Stomach (tissue), 9 donors: ENCODE data around the gene CRHR1. TPM values are rescaled to one million over a fixed set of nuclear protein-coding genes. Genes with fewer than 3 reads are reported as not detected.

Experiments used
- DNase-seq, 2 donors: peaks; one replicate each; pipeline versions ENCODE4 v3.0.0 to v3.0.0-alpha.2; 2013 to 2019
- H3K27ac ChIP-seq, 5 donors: fragments of 200-600 bp in 4 of 5; sonication (generic) in 4 of 5; one replicate each; pipeline ENCODE4 v1.5.1; 2013 to 2019; ENCODE audit warnings: mild to moderate bottlenecking in 1 of 5, moderate library complexity in 1 of 5
- H3K27me3 ChIP-seq, 3 donors: fragments of 200-600 bp; sonication (generic); one replicate each; pipeline ENCODE4 v1.5.1; 2017 to 2019; ENCODE audit warnings: mixed run types in 1 of 3
- H3K36me3 ChIP-seq, 4 donors: fragments of 200-600 bp; sonication (generic); 1 replicate in 3 of 4; 2 replicates in 1 of 4; pipeline ENCODE4 v1.5.1; 2016 to 2019
- H3K4me1 ChIP-seq, 4 donors: fragments of 200-600 bp; sonication (generic); one replicate each; pipeline ENCODE4 v1.5.1; 2016 to 2019
- H3K4me3 ChIP-seq, 4 donors: fragments of 200-600 bp; sonication (generic) in 3 of 4; one replicate each; pipeline ENCODE4 v1.5.1; 2016 to 2019; ENCODE audit warnings: mild to moderate bottlenecking in 1 of 4
- H3K9me3 ChIP-seq, 4 donors: fragments of 200-600 bp; sonication (generic); one replicate each; pipeline ENCODE4 v1.5.1; 2016 to 2019
- EP300 ChIP-seq: sonication (generic); formaldehyde crosslinking; IDR thresholded peaks from one replicate; pipeline ENCODE4 v1.6.1; 2017; ENCODE audit warnings: antibody characterized with exemption
- POLR2A ChIP-seq, 4 donors: fragments of 450-650 bp; IDR thresholded peaks; one replicate each; pipeline ENCODE4 v1.6.1; 2016; ENCODE audit warnings: antibody characterized with exemption in 4 of 4, control low read depth in 2 of 4, mild to moderate bottlenecking in 1 of 4, moderate library complexity in 1 of 4
- POLR2AphosphoS5 ChIP-seq, 3 donors: sonication (generic); formaldehyde crosslinking; IDR thresholded peaks; one replicate each; pipeline ENCODE4 v1.6.1; 2016; ENCODE audit warnings: antibody characterized with exemption in 3 of 3
- WGBS, 5 donors: extraction: QIAGEN DNeasy Blood & Tissue Kit in 3 of 5; methylation state at CpG; one replicate each; pipeline versions ENCODE4 v1.1.5 to v1.1.7; 2013 to 2018; 5-methylcytosine and 5-hydroxymethylcytosine counted together
- intact Hi-C: fragments of 100-400 bp; cut with DNase I; formaldehyde crosslinking; loops from one replicate; pipeline ENCODE4 v1.15.1; 2023; ENCODE audit warnings: low total_unique reads
- polyA plus RNA-seq, 3 donors: library from polyadenylated mRNA; stranded (reverse); fragments of 200-250 nt; gene quantifications; one replicate each; pipeline ENCODE4 v1.2.3, GENCODE V29; 2013
- total RNA-seq, 5 donors: library from RNA; depleted of rRNA; stranded (reverse); fragments of >200 nt; gene quantifications; one replicate each; pipeline versions ENCODE4 v1.1.0 to v1.2.3, GENCODE V29; 2014 to 2016
- TF ChIP-seq, protein P1 (sequence below), 7 experiments: fragments of 450-650 bp in 4 of 7; fragments of 200-600 bp in 3 of 7; sonication (generic) in 3 of 7; IDR thresholded peaks; one replicate each; pipeline ENCODE4 v1.5.1; 2016 to 2019; ENCODE audit warnings: antibody characterized with exemption in 7 of 7, control low read depth in 2 of 7, mild to moderate bottlenecking in 1 of 7
- donor health status: healthy with polysubstance abuse.
- donor health status: Bipolar disorder and iron deficiency.
- donor health status: healthy.

CRHR1 gene
- total and polyA plus RNA-seq, 8 donors, result not detected

DNA sequence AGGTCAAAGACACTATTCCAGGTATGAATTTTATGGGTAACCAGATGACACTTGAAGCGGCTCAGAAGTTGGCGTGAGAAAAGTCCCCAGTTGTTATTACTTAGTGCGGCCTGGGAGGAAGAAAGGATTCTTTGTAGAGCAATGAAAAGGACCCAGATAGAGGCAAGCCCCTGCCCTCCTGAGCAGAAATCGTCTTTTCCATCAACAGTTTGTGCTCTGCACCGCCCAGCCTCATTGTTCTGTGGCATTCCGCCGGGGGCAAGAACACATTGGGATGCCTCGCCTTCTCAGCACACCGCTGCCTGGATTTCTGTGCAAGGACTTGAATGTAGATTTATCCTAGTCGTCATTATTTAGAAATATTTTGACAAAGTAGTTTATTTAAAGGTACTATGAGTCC is 32.7 kb upstream of the CRHR1 start:
- Histone ChIP-seq H3K4me3 (no peak overlapping the region), H3K27ac (no peak overlapping the region), H3K9me3 (no peaks in the 10 kb centered on the region), H3K36me3 (no peaks in the 10 kb centered on the region), H3K4me1 (no peaks in the 10 kb centered on the region), H3K27me3 (peaks cover 0 to 89% (median 25%) of the 10 kb centered on the region in 3 donors)
- intact Hi-C loops, result no loop called here
- no peak for DNase-seq
- WGBS, 5 donors, result 53 to 73% (median 66%) methylated on average over 10 of the region's 10 CpGs
- TF ChIP-seq POLR2A (IDR thresholded peaks at IDR 0.05) (no peak), EP300 (no peak), POLR2AphosphoS5 (IDR thresholded peaks at IDR 0.05) (no peak)
- TF ChIP-seq, protein P1, sequence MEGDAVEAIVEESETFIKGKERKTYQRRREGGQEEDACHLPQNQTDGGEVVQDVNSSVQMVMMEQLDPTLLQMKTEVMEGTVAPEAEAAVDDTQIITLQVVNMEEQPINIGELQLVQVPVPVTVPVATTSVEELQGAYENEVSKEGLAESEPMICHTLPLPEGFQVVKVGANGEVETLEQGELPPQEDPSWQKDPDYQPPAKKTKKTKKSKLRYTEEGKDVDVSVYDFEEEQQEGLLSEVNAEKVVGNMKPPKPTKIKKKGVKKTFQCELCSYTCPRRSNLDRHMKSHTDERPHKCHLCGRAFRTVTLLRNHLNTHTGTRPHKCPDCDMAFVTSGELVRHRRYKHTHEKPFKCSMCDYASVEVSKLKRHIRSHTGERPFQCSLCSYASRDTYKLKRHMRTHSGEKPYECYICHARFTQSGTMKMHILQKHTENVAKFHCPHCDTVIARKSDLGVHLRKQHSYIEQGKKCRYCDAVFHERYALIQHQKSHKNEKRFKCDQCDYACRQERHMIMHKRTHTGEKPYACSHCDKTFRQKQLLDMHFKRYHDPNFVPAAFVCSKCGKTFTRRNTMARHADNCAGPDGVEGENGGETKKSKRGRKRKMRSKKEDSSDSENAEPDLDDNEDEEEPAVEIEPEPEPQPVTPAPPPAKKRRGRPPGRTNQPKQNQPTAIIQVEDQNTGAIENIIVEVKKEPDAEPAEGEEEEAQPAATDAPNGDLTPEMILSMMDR (IDR thresholded peaks at IDR 0.05), result no peak

DNA sequence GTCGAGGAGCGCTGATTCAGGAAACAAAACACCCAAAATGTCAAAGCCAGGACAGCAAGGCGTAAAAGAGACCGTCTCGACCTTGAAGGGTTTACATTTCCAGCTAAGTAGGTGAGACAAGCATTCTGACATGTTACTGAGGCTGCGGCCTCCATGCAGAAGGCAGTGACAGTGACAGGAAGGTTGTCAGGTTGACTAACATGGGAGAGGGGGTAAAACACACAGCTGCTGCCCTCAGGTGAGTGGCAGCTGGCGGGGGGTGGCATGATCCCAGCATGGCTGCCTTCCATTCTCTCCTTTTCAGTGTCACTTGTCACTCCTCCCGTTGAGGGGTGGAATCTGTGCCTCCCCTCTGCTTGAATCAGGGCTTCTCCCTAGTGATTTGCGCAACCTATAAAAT is 31.9 kb upstream of the CRHR1 start:
- Histone ChIP-seq H3K4me3 (no peak overlapping the region), H3K27ac (no peak overlapping the region), H3K27me3 (peaks cover 0 to 91% (median 33%) of the 10 kb centered on the region in 3 donors), H3K4me1 (no peaks in the 10 kb centered on the region), H3K9me3 (no peaks in the 10 kb centered on the region), H3K36me3 (no peaks in the 10 kb centered on the region)
- TF ChIP-seq EP300 (no peak), POLR2A (IDR thresholded peaks at IDR 0.05) (no peak), POLR2AphosphoS5 (IDR thresholded peaks at IDR 0.05) (no peak)
- TF ChIP-seq, protein P1 (IDR thresholded peaks at IDR 0.05), result no peak
- WGBS, 5 donors, result 74 to 81% (median 78%) methylated on average over 9 of the region's 9 CpGs
- no peak for DNase-seq
- intact Hi-C loops, result no loop called here

DNA sequence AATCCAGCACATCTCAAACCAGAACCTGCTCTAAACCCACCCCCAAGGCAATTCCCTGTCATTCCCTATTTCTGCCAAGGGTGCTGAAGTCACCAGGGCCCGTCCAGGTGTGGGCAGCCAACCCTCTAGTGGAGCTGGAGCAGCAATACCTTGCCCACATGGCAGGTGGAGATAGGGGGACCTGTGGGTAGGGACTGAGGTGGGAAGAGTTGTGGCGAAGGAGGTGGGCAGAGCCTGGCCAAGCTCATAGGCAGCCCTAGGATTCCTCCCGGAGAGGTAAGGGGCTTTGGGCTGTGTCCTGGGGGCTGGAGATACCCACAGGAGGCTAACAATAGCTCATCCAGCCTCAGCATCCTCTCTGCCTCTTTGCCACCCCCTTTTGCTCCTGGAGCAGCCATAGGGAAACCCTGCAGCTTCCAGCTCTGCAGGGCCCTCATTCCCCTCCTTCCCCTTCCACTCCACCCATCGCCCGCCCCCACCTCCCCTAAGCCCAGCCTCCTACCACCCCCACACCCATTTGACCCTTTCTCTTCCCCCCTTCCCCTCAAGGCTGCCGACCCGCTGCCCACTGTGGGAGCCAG is 30.4 kb upstream of the CRHR1 start:
- Histone ChIP-seq H3K4me3 (no peak overlapping the region), H3K4me1 (no peaks in the 10 kb centered on the region), H3K9me3 (no peaks in the 10 kb centered on the region), H3K27ac (no peak overlapping the region), H3K27me3 (peaks cover 0 to 94% (median 38%) of the 10 kb centered on the region in 3 donors), H3K36me3 (no peaks in the 10 kb centered on the region)
- intact Hi-C loops, result no loop called here
- WGBS, 5 donors, result 41 to 65% (median 57%) methylated on average over 6 to 7 of the region's 7 CpGs
- DNase-seq, result no peak
- TF ChIP-seq, protein P1 (IDR thresholded peaks at IDR 0.05), result no peak
- TF ChIP-seq EP300, result no peak
- TF ChIP-seq POLR2AphosphoS5 (IDR thresholded peaks at IDR 0.05), result no peak
- no peak for TF ChIP-seq POLR2A (IDR thresholded peaks at IDR 0.05)

DNA sequence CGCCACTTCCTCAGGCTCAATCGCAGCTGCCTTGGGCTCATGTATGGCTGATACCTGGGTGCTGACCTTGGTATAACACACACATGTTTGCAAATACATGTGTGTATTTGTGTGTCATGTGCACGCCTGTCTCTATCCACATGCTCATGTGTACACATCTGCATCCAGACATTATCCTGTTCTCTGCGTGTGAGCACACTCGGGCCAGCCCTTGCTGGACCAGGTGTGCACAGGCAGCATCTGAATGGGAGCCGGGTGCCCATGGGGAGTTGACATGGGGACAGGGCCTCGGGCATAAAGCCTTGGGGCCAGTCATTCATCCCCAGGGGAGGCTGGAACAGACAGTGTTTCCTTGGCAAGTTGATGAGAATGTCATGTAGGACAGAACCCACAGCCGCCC is 29.1 kb upstream of the CRHR1 start:
- H3K4me3 ChIP-seq, result no peak overlapping the region
- no peak for DNase-seq
- H3K27me3 ChIP-seq, result peaks cover 0 to 82% (median 38%) of the 10 kb centered on the region in 3 donors
- WGBS, 5 donors, result 81 to 91% (median 86%) methylated on average over 8 of the region's 8 CpGs
- no peaks in the 10 kb centered on the region for H3K4me1 ChIP-seq
- intact Hi-C loops, result no loop called here
- H3K36me3 ChIP-seq, result no peaks in the 10 kb centered on the region
- no peak overlapping the region for H3K27ac ChIP-seq
- TF ChIP-seq, protein P1 (IDR thresholded peaks at IDR 0.05), result no peak
- TF ChIP-seq EP300 (no peak), POLR2AphosphoS5 (IDR thresholded peaks at IDR 0.05) (no peak), POLR2A (IDR thresholded peaks at IDR 0.05) (no peak)
- H3K9me3 ChIP-seq, result no peaks in the 10 kb centered on the region
